ENCODE results near the gene MTX2.

The MTX2 gene

GRCh38 chr2:176325732-176326131 lies 56.5 kb downstream of the MTX2 start:
- no peaks in the 10 kb centered on the region for H3K27me3 ChIP-seq (replicated peaks; ENCODE audit: control insufficient read depth, insufficient read depth, low read length)
- no peak for TF ChIP-seq CTCF (IDR thresholded peaks at IDR 0.05; ENCODE audit: insufficient read depth, low read length, poor library complexity, severe bottlenecking)
- no peak for DNase-seq (ENCODE audit: extremely low read depth, insufficient read length)
- no peaks in the 10 kb centered on the region for H3K36me3 ChIP-seq (ENCODE audit: control insufficient read depth, insufficient read depth, low read length)
- H3K4me3 ChIP-seq (replicated peaks; ENCODE audit: low read depth, low read length), result no peak overlapping the region

GRCh38 chr2:176328149-176328548 lies 58.9 kb downstream of the MTX2 start:
- TF ChIP-seq CTCF (IDR thresholded peaks at IDR 0.05; ENCODE audit: insufficient read depth, low read length, poor library complexity, severe bottlenecking), result no peak
- H3K27me3 ChIP-seq (replicated peaks; ENCODE audit: control insufficient read depth, insufficient read depth, low read length), result no peaks in the 10 kb centered on the region
- no peaks in the 10 kb centered on the region for H3K36me3 ChIP-seq (ENCODE audit: control insufficient read depth, insufficient read depth, low read length)
- no peak overlapping the region for H3K4me3 ChIP-seq (replicated peaks; ENCODE audit: low read depth, low read length)
- no peak for DNase-seq (ENCODE audit: extremely low read depth, insufficient read length)

GRCh38 chr2:176330612-176331011 lies 61.4 kb downstream of the MTX2 start:
- TF ChIP-seq CTCF (IDR thresholded peaks at IDR 0.05; ENCODE audit: insufficient read depth, low read length, poor library complexity, severe bottlenecking), result no peak
- DNase-seq (ENCODE audit: extremely low read depth, insufficient read length), result no peak
- no peaks in the 10 kb centered on the region for H3K27me3 ChIP-seq (replicated peaks; ENCODE audit: control insufficient read depth, insufficient read depth, low read length)
- H3K36me3 ChIP-seq (ENCODE audit: control insufficient read depth, insufficient read depth, low read length), result no peaks in the 10 kb centered on the region
- no peak overlapping the region for H3K4me3 ChIP-seq (replicated peaks; ENCODE audit: low read depth, low read length)

GRCh38 chr2:176331646-176332045 lies 62.4 kb downstream of the MTX2 start:
- no peak for DNase-seq (ENCODE audit: extremely low read depth, insufficient read length)
- no peak for TF ChIP-seq CTCF (IDR thresholded peaks at IDR 0.05; ENCODE audit: insufficient read depth, low read length, poor library complexity, severe bottlenecking)
- H3K36me3 ChIP-seq (ENCODE audit: control insufficient read depth, insufficient read depth, low read length), result no peaks in the 10 kb centered on the region
- H3K4me3 ChIP-seq (replicated peaks; ENCODE audit: low read depth, low read length), result no peak overlapping the region
- H3K27me3 ChIP-seq (replicated peaks; ENCODE audit: control insufficient read depth, insufficient read depth, low read length), result no peaks in the 10 kb centered on the region

GRCh38 chr2:176334729-176335128 lies 65.5 kb downstream of the MTX2 start:
- DNase-seq (ENCODE audit: extremely low read depth, insufficient read length), result no peak
- Histone ChIP-seq H3K4me3 (replicated peaks; ENCODE audit: low read depth, low read length) (no peak overlapping the region), H3K27me3 (replicated peaks; ENCODE audit: control insufficient read depth, insufficient read depth, low read length) (no peaks in the 10 kb centered on the region), H3K36me3 (ENCODE audit: control insufficient read depth, insufficient read depth, low read length) (no peaks in the 10 kb centered on the region)
- no peak for TF ChIP-seq CTCF (IDR thresholded peaks at IDR 0.05; ENCODE audit: insufficient read depth, low read length, poor library complexity, severe bottlenecking)

GRCh38 chr2:176338395-176338794 lies 69.2 kb downstream of the MTX2 start:
- Histone ChIP-seq H3K27me3 (replicated peaks; ENCODE audit: control insufficient read depth, insufficient read depth, low read length) (no peaks in the 10 kb centered on the region), H3K4me3 (replicated peaks; ENCODE audit: low read depth, low read length) (no peak overlapping the region), H3K36me3 (ENCODE audit: control insufficient read depth, insufficient read depth, low read length) (no peaks in the 10 kb centered on the region)
- no peak for DNase-seq (ENCODE audit: extremely low read depth, insufficient read length)
- no peak for TF ChIP-seq CTCF (IDR thresholded peaks at IDR 0.05; ENCODE audit: insufficient read depth, low read length, poor library complexity, severe bottlenecking)
